ENCODE data around the gene LSP1.
"Not testable (repeated sequence)": the region's sequence is repeated elsewhere in the genome, so short reads cannot be mapped to it uniquely, and the experiment has no call there.

The LSP1 gene

DNA sequence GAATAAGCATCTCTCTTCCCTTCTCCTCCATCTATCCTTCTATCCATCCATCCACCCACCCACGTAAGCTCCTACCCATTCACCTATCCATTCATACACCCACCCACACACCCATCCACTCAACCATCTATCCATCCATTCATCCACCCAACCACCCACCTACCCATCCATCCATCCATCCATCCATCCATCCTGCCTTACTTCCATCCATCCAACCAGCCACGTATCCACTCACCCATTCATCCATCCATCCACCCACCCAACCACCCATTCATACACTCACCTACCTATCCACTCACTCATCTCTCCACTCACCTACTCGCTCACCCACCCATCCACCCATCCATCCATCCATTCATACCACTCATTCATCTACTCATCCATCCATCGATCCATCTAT lies 79.8 kb downstream of the LSP1 start:
- no peak for DNase-seq

GRCh38 chr11:1933416-1934334 lies 80.8 kb downstream of the LSP1 start:
- no peak for DNase-seq

DNA sequence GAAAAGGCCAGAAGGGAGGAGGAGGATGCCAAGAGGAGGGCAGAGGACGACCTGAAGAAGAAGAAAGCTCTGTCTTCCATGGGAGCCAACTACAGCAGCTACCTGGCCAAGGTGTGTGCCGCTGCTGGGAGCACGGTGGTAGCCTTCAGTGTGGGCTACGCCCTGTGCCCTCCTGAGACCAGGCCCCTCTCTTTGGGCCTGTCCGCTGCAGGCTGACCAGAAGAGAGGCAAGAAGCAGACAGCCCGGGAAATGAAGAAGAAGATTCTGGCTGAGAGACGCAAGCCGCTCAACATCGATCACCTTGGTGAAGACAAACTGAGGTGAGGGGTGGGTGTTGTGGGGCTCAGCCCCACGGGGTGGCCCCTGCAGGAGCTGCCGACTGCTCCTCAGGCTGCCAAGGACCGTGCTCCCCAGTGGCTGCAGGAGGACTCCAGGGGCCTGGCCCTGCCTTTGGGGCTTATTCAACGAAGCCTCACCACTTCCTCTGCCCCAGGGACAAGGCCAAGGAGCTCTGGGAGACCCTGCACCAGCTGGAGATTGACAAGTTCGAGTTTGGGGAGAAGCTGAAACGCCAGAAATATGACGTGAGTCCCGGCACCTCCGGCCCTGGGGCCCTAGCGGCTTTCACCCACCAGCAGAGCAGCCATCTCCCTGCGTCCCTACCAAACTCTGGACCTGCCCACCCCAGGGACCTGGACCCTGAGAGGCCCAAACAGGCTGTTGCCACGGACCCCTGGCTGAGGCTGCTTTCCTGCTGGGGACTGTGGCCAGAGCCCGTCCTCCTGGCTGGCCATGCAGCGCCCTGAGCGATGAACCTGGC lies 81.7 kb downstream of the LSP1 start:
- no peak for DNase-seq

- DNase-seq, result no peak
Observed at GRCh38 chr11:1935156-1936071, 82.5 kb downstream of the LSP1 start.

DNA sequence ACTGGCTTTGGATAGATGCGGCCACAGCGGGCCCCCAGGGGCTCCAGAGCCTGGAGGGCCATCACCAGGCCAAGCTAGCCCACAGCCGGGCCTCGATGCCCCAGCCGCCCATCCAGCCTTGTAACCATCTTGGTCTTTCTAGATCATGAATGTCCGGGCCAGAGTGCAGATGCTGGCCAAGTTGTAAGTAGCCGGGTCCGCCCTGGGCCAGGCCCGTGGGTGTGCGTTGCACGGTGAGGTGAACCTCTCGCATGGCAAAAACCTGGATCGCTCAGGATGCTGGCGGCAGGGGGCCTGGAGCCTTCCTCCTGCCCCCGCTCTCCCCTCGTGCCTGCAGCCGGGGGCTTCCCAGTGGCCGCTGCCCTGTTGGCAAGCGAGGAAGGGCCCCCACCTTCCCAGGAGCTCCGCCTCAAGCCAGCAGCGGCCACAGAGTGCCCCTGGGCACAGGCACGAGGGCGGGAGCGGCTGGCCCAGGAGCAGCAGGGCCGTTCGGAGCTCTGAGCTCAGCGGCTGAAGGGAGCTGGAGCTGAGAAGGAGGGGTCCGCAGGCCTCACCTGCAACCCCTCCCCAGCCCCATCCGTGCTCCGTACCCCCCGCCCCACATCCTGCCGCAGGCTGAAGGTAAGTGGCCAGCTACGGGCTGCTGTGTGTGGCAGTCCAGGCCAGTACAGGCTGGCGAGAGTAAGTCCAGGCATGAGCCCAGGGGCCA lies 83.3 kb downstream of the LSP1 start:
- DNase-seq, result no peak

DNA sequence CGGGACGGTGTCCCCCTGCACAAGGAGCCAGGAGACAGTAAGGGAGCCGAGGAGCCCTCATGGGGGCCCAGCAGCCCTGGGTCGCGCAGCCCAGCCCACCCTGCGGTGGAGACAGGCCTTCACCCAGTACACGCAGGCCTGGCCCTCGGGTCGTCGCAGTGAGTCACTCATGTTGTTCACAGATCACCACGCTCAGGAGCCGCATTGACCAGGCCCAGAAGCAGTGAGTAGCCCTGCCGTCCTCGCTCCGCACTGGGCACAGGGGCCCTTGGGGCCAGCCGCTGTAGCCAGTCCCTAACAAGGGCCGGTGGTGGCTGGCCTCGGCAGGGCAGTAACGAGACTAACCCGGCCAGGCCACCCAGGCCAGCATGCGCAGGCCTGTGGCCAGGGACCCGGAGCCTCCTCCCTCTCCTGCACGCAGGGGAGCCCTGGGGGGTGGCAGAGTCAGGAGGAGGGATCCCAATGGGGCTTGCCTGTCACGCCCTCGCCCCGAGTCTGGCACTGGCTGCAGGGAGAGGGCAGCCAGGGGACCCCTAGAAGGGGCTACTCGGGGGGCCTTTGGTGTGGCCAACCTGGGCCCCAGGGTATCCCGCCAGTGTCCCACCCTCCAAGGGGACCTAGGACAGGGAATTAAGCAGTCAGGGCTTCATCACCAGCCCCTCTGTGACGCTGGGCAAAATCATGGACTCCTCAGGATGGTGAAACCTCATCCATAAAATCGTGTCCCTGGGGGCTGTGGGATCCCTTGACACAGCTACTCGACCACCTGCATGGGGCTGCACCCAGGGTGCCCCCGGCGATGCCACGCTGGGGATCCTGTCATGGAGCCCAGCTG lies 84.1 kb downstream of the LSP1 start:
- no peak for DNase-seq

DNA sequence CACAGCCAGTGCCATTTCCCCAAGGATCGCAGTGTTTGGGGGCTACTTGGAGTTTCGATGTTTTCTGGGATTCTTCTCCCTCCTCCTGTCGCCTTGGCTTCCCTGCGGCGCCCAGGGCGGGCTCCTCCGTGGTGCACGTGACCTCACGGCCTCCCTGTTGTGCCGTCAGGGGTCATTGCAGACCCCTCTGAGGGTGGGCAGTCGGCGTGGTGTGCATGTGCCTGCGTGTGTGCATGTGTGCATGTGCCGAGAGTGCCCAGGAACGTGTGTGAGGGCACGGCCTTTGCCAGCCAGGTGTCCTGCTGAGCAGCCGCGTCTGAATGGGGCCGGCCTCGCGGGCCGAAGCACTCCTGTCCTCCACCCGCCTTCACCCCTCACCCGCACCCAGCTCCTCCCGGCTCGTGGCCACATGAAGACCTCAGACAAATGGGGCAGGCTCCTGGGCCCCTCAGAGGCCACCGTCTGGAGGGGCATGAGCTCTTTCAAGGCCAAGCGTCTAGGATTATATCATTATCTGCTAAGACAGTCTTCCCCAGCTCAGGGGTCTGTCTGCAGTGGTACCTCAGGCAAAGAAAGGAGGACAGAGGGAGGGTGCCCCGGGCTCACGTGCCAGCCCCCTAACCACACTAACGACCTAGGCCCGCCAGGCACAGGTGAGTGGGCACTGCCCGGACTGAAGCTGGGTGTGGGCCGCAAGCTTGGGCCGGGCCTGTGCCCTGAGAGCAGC lies 84.9 kb downstream of the LSP1 start:
- DNase-seq, result no peak

- no peak for DNase-seq
Observed at GRCh38 chr11:1938343-1939005, 85.6 kb downstream of the LSP1 start.

GRCh38 chr11:1939006-1939625 lies 86.2 kb downstream of the LSP1 start:
- DNase-seq, result no peak

- DNase-seq, result not testable (repeated sequence)
Observed at GRCh38 chr11:1939788-1940187, 86.9 kb downstream of the LSP1 start.
